ENCODE results near the gene MMP24.
"Not testable (repeated sequence)": the region's sequence is repeated elsewhere in the genome, so short reads cannot be mapped to it uniquely, and the experiment has no call there.

The MMP24 gene

GRCh38 chr20:35223941-35224340, 2.5 kb upstream of the MMP24 start:
- FAIRE-seq, result no peak

- no peak for FAIRE-seq
These were observed 2.0 kb upstream of the MMP24 start for GRCh38 chr20:35224536-35224935.

GRCh38 chr20:35225319-35226125, 968 bp upstream of the MMP24 start:
- FAIRE-seq, result no peak

GRCh38 chr20:35226884-35227681, 593 bp downstream of the MMP24 start:
- no peak for FAIRE-seq

GRCh38 chr20:35232575-35232974, 6.1 kb downstream of the MMP24 start:
- FAIRE-seq, result no peak

GRCh38 chr20:35235881-35236280, 9.4 kb downstream of the MMP24 start:
- no peak for FAIRE-seq

GRCh38 chr20:35237486-35237885, 11.0 kb downstream of the MMP24 start:
- FAIRE-seq, result no peak

GRCh38 chr20:35238170-35238569, 11.7 kb downstream of the MMP24 start:
- no peak for FAIRE-seq

- no peak for FAIRE-seq
These were observed 12.2 kb downstream of the MMP24 start for GRCh38 chr20:35238735-35239134.

- no peak for FAIRE-seq
These were observed 13.8 kb downstream of the MMP24 start for GRCh38 chr20:35240083-35240810.

GRCh38 chr20:35240811-35241293, 14.4 kb downstream of the MMP24 start:
- no peak for FAIRE-seq

- FAIRE-seq, result no peak
These were observed 16.8 kb downstream of the MMP24 start for GRCh38 chr20:35243317-35243716.

GRCh38 chr20:35243986-35244385, 17.5 kb downstream of the MMP24 start:
- no peak for FAIRE-seq

- no peak for FAIRE-seq
These were observed 20.2 kb downstream of the MMP24 start for GRCh38 chr20:35246723-35247122.

- FAIRE-seq, result no peak
These were observed 22.4 kb downstream of the MMP24 start for GRCh38 chr20:35248641-35249475.

GRCh38 chr20:35251613-35251940, 25.1 kb downstream of the MMP24 start:
- no peak for FAIRE-seq

GRCh38 chr20:35252037-35252461, 25.6 kb downstream of the MMP24 start:
- FAIRE-seq, result no peak

GRCh38 chr20:35252598-35252997, 26.1 kb downstream of the MMP24 start:
- not testable (repeated sequence) for FAIRE-seq

- no peak for FAIRE-seq
These were observed 26.5 kb downstream of the MMP24 start for GRCh38 chr20:35253010-35253409.

- FAIRE-seq, result no peak
These were observed 28.0 kb downstream of the MMP24 start for GRCh38 chr20:35254448-35254999.

- FAIRE-seq, result no peak
These were observed 30.9 kb downstream of the MMP24 start for GRCh38 chr20:35257175-35257909.
